ENCODE data around the gene AMPH.
"Not testable (repeated sequence)": the region's sequence is repeated elsewhere in the genome, so short reads cannot be mapped to it uniquely, and the experiment has no call there.

Gene AMPH

DNA sequence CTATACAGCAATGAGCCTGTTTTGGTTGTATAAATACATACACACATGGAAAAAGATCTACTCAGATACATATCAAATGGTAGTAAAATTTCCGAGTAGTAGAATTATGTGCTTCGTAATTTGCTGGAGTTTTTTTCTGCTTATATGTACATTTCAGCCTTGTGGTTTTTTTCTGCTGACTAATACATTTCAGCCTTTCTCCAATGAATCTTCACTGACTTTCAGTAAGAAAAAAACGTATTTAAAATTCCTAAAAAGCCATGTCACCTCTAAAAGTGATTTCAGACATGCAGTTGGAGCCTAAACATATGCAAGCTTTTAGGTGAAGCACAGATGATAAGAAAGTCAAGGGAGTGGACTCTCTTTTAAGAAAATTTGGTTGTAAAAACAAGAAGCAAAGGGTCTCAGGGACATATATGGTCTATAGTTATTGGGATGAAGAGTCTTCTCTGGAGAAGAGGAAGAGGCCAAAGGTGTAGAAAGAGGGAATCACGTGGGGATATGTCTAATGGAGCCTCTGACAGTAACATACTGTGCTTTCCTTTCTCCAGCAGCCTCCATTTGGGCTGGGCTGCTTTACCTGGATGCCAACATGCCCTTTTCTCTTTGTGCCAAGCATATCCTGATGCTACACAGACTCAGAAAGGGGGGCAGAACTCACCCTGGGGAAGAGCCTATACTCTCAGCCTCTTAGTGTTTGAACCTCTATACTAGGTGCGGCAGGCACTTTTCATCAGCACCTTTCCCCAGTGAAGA, 2.4 kb downstream of the AMPH start:
- DNase-seq, result no peak

GRCh38 chr7:38625866-38626265, 5.3 kb downstream of the AMPH start:
- no peak for DNase-seq

DNA sequence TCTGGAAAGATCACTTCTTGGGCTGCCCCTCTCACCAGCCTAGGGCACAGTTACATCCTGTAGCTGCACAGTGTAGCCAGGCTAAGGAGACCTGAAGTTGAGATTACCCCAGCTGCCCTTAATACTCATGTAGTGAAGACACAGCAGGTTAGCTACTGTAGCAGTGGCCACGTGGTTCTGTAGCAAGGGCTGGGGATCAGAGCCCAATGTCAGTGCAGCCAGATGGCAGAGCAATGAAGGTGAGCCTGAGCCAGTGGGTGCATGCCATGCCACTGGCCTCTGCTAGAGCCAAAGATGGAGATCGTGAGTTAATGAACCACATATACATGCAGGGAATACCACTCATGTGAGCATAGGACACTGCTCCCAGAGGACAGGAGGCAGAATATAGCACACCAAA, 15.5 kb downstream of the AMPH start:
- no peak for DNase-seq

DNA sequence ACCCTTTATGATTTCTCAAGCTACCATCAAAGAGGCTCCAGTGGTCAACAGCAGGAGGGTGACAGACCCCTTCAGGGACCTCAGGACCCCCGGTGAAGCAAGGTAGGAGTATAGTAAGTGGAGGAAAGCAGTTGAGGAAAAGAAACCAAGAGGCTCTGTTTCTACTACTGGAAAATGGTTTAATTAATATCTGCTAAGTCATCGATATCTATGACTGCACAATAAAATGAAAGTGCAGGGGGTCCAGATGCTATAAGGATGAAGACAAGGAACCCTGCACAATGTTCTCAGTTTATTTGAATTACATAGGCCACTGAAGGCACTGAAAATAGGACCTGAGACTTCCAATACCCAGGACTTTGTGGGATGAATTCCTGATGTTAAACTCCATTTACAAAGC, 23.7 kb downstream of the AMPH start:
- no peak for DNase-seq

DNA sequence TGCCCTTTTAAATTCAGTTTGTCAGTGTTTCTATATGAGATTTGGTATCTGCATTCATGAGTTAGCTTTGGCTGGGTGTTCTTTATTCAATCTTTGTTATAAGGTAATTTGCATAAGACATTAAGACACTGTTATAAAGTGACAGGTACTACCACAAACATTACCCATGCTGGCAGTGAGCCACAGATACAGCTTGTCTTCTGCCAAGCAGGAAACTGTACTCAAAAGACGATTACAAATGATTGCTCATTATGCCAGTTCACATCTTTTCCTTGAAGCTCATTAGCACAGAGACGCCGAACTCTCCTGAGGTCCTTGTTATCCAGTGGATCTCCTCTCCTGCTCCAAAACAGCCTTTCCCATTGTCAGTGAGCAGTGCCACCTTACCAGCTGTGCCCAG, 30.4 kb downstream of the AMPH start:
- DNase-seq, result no peak

- DNase-seq, result no peak
Measured at GRCh38 chr7:38594949-38595348, 36.2 kb downstream of the AMPH start.

DNA sequence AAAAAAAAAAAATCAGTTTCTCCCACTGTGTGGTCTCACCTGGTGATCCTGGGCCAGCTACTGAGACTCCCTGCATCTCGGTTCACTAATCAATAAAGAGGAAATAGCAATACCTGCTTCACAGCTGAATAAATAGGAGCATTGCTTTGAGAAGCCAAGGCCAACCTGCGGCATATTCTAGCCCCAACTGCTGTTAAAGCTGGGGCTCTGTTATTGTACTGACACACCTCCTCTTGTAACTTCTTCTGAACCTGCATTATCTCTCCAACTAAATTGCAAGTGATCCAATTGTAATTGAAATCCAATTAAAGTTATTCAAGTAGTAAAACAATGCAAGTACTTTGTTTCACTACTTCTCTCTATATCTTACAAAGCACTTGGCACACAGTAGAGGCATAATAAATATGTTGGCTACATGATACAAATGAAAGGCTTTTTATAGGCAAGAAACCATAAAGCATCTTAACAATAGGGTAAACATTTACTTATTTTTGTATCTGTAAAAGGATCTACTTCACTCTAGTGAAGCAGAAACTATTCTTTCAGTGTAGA, 38.4 kb downstream of the AMPH start:
- DNase-seq, result no peak

- no peak for DNase-seq
Measured at GRCh38 chr7:38585572-38586354, 45.4 kb downstream of the AMPH start.

DNA sequence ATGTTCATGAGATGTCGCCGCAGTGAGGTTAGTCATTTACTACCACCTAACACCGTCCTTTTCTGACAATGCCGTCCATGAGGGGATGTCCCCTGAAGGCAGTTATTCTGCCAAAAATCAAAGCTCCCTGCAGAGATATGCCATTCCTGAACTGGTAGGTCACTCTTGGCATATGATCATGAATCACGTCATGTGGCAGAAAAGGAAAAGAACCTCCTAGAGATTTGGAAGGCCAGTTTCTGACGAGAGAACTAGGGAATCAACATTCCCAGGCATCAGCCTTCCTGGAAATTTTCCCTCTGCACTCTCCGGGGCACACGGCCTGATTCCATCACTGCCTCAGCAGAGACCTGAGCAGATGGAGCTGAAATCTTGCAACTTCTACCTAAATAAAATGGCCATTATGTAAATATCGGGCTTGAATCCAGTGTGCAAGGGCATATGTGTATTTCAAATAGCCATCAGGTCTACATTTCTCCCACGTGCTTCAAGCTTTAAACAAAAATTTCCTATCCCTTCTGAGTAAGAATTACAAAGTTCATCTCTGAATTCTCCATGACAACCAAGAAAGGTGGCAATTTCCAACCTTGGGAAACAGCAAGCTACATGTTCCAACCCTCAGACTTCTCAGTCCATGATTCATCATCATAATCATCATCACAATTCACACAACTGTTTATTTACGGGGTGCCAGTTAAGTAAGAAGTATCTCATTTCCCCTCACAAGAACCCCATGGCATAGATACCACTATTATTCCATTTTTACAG, 46.5 kb downstream of the AMPH start:
- DNase-seq, result no peak

GRCh38 chr7:38580485-38580884, 50.7 kb downstream of the AMPH start:
- DNase-seq, result no peak

- no peak for DNase-seq
Measured at GRCh38 chr7:38574086-38574485, 57.1 kb downstream of the AMPH start.

DNA sequence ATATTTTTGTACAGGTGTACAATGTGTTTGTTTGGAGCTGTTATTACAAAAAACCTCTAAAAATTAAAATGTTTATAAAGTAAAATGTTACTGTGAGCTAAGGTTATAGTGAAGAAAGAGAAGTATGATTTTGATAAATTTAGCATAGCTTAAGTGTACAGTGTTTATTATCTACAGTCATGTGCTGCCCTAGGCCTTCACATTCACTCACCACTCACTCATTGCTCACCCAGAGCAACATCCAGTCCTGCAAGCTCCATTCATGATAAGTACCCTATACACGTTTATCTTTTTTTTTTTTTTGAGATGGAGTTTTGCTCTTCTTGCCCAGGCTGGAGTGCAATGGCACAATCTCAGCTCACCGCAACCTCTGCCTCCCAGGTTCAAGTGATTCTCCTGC, 59.6 kb downstream of the AMPH start:
- not testable (repeated sequence) for DNase-seq

- DNase-seq, result no peak
Measured at GRCh38 chr7:38568497-38568896, 62.7 kb downstream of the AMPH start.

- no peak for DNase-seq
Measured at GRCh38 chr7:38565289-38565688, 65.9 kb downstream of the AMPH start.

DNA sequence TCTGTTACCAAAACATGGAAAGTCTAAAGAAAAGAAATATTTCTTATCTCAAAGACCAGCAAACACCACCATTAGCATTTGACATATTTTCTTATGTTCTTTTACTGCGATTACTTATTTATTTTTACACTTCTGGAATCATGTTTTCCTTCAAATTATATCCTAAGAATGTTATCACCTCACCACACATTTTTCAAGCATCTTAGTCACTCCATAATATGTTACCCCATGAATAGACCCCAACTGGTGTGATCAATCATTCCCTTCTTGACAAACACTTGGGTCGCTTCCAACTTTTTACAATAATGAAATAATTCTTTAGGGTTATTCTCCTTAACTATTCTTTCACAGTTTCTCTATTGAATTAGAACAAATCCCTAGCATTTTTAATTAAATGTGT, 67.4 kb downstream of the AMPH start:
- DNase-seq, result no peak

DNA sequence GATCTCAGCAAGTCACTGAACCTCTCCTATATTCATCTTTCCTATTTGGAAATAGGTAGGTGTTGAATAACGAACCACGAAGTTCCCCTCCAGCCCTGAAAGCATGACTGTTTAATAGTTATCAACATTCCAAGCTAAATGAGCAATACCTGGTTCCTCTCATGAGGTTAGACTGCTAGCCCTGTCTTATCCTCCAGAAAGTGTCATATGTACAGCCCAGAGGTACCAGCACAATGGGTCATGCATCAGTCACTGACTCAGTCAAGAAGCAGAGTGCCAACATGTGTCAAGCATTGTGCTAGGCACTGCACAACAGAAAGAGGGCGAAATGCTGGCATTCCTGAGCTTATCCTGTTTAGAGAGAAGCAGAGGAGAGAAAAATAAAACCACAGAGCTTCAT, 70.0 kb downstream of the AMPH start:
- DNase-seq, result no peak

DNA sequence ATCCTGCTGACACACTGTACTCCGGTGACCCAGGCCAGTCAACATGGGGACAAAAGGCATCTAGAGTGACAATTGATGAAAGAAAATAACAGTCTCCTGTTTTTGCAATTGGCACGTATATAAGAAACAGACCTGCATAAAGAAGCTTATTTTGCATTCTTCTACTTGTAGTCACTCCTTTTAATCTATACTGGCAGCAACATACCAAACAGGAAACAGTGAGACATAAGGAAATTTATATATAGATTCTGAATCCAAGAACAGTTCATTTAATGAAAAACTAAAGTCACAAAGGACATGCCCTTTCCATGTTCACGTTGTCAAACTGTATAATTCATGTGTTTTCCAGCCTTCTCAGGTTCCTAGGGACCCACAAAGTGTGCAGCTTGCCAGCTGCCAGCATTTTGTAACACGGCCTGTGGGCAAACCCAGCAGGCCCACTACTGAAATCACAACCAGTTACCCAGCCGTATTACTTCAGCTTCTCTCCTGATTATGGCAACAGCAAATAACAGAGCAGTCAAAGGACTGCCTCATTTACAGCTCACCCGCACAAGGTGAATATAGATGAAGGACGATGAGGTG, 72.3 kb downstream of the AMPH start:
- DNase-seq, result no peak

DNA sequence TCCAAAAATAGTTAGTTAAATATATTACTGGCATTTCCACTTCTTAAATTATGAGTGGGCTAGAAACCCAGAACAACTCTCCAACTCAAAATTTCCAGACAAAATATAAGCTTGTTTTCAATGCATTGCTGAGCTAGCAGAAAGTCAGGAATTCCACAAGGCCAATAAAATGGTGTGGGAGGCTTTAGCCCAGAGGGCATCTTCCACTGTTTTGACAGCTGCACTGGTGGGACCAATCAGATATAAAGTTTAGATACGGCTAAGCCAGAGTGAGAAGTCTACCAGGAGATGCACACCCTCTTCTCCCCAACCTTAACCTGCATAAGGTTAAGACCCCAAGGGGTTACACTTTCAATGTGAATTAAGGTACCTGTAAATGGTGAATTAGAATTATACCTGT, 76.6 kb downstream of the AMPH start:
- no peak for DNase-seq

DNA sequence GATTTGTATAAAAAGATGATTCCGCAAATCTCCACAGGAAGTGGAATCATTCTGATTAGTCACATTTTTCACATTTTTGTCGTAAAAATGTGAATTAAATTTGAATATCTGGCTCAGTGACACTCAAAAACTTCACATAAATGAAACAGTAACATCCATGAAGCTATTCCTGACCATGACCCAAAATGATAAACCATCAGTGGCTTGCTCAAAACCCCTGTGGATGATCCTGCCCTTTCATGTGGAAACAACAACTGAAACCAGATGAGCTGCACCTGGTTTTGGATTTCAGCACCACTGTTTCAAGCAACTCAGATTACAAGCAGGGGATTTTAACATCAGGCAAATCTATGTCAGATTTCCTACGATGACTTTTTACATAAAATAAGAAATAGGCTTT, 80.3 kb downstream of the AMPH start:
- DNase-seq, result no peak

GRCh38 chr7:38548605-38549004, 82.6 kb downstream of the AMPH start:
- no peak for DNase-seq

DNA sequence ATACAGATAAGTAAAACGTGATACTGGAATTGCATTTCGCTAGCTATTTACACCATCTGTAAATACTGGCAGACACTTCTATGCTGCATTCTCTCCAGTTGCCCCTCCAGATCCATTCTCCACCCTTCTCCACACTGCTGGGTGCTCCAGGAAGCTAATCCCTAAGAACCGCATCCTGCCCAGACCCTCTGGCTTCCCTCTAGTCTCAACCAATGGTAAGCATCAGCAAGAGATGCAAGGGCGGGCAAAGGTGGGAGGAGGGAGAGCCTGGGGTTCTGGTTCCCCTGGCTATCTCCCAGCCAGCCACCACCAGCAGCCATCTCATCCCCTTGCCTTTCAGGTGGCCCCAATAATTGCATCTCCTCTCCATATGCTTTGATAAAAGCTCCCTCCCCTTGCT, 84.4 kb downstream of the AMPH start:
- no peak for DNase-seq

- no peak for DNase-seq
Measured at GRCh38 chr7:38545977-38546376, 85.2 kb downstream of the AMPH start.

DNA sequence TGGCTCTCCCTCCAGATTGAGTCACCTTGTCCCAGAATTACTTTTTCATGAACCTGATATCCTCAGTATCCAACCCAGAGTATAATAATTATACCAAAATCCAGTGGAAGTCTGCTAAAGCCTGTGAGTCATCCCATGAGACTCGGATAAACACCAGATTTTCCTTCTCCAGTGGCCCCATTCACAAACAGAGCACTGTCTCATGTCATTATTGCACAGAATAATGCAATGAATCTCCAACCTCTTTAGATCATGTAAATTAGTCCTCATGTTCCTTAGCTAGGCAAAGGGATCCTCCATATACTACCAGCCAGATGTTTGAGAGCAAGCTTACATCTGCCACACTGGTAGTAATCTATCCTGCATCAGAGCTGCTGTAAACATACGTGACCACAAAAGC, 89.0 kb downstream of the AMPH start:
- no peak for DNase-seq
